K562 treated with DMSO at 1 percent for 12 hours (cell line): ENCODE data around the gene MEX3B. TPM values are rescaled to one million over a fixed set of nuclear protein-coding genes. Genes with fewer than 3 reads are reported as not detected.

ENCODE experiments used
- total RNA-seq: library from RNA; unstranded; fragments of 300-600 nt; gene quantifications from 2 replicates; pipeline ENCODE4 v1.2.3, GENCODE V29; 2022; ENCODE audit not compliant: insufficient read depth

Gene MEX3B
- total RNA-seq = 15.2 and 26.2 TPM in 2 replicates

GRCh38 chr15:82045892-82046665, at the start of gene MEX3B:
Gene MEX3B, minus strand, starts transcription at chr15:82046018. Its CDS starts 313 bp downstream, at chr15:82045705.

Other genes starting within 250 kb of the MEX3B start
- gene EFL1, start 216.7 kb upstream of the MEX3B start, total RNA-seq = 9.4 and 11.8 TPM in 2 replicates
- 5.9 and 7.2 TPM in 2 replicates for gene SAXO2, start 216.8 kb upstream of the MEX3B start, total RNA-seq